ENCODE measurements around the gene ADRA1B. TPM values are rescaled to one million over a fixed set of nuclear protein-coding genes. Genes with fewer than 3 reads are reported as not detected.

The ADRA1B gene
- total RNA-seq, 1 donor from 2014 or later: 0.57 TPM

DNA sequence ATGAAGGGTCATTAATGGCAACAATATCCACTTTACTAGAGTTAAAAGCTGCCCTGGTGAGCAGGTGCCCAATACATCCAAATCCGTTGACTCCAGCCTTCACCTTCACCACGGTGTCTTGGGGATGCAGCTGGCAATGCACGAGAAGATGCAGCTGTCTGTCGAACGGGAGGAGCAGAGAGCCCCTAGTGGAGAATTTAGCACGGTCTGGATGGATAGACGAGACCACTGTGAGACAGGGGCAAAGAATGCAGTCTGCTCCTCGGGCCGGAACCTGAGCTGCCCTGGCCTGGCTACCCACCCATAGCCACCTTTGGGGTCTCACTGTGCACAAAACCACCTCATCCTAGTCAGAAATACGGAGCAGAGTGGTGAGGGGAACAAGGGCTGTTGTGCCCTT is 35.1 kb downstream of the ADRA1B start:
- Mint-ChIP-seq H3K27me3 (peaks cover 21% of the 10 kb centered on the region), H3K9me3 (ENCODE audit: low read depth) (no peaks in the 10 kb centered on the region), H3K4me3 (ENCODE audit: low read depth) (no peak overlapping the region), H3K27ac (no peak overlapping the region), H3K36me3 (ENCODE audit: insufficient read depth) (no peaks in the 10 kb centered on the region), H3K4me1 (ENCODE audit: low read depth) (peaks cover 2% of the 10 kb centered on the region)
- DNase-seq (ENCODE audit: low spot score, unreplicated experiment): no peak
- TF ChIP-seq, protein P1, sequence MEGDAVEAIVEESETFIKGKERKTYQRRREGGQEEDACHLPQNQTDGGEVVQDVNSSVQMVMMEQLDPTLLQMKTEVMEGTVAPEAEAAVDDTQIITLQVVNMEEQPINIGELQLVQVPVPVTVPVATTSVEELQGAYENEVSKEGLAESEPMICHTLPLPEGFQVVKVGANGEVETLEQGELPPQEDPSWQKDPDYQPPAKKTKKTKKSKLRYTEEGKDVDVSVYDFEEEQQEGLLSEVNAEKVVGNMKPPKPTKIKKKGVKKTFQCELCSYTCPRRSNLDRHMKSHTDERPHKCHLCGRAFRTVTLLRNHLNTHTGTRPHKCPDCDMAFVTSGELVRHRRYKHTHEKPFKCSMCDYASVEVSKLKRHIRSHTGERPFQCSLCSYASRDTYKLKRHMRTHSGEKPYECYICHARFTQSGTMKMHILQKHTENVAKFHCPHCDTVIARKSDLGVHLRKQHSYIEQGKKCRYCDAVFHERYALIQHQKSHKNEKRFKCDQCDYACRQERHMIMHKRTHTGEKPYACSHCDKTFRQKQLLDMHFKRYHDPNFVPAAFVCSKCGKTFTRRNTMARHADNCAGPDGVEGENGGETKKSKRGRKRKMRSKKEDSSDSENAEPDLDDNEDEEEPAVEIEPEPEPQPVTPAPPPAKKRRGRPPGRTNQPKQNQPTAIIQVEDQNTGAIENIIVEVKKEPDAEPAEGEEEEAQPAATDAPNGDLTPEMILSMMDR (IDR thresholded peaks at IDR 0.05; ENCODE audit: unreplicated experiment): peak; percentile 51

DNA sequence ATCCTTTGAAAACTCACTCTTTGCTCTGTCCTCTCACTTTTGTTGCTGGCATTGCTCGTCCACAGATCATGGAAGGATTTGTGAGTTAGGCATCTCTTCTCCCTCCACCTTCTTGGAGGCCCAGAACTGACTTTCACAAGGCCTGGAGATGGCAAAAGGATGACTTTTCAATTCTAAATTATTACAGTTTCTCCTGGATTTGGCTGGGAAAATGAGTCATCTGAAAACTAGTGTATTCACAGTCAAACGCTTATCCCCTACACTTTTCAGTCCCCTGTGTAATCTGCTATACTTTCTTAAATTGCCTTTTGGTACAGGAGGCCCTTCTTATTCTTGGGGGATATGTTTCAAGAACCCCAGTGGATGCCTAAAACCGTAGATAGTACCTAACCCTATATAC is 35.6 kb downstream of the ADRA1B start:
- H3K27ac Mint-ChIP-seq: no peak overlapping the region
- peaks cover 21% of the 10 kb centered on the region for H3K27me3 Mint-ChIP-seq
- no peaks in the 10 kb centered on the region for H3K36me3 Mint-ChIP-seq (ENCODE audit: insufficient read depth)
- no peak overlapping the region for H3K4me3 Mint-ChIP-seq (ENCODE audit: low read depth)
- H3K9me3 Mint-ChIP-seq (ENCODE audit: low read depth): no peaks in the 10 kb centered on the region
- TF ChIP-seq, protein P1 (IDR thresholded peaks at IDR 0.05; ENCODE audit: unreplicated experiment): no peak
- DNase-seq (ENCODE audit: low spot score, unreplicated experiment): no peak
- peaks cover 2% of the 10 kb centered on the region for H3K4me1 Mint-ChIP-seq (ENCODE audit: low read depth)

DNA sequence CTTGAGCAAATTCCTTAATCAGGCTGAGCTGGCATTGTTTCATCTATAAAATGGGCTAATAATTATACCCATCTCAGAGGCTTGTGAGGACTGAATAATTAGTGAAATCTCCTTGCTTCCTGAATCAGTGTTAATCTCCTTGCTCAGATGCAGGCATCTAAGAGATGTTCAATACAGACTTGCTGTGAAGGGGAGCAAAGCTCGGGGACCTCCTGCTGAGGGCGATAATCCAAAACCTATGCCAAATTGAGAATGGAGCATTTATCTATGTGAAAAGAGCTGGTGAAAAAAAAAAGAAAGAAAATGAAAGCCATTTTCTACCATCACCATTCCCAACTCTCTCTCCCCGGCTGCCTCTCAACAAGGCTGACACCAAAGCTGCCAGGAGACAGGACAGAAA is 37.3 kb downstream of the ADRA1B start:
- no peak overlapping the region for H3K4me3 Mint-ChIP-seq (ENCODE audit: low read depth)
- no peak overlapping the region for H3K27ac Mint-ChIP-seq
- H3K36me3 Mint-ChIP-seq (ENCODE audit: insufficient read depth): no peaks in the 10 kb centered on the region
- TF ChIP-seq, protein P1 (IDR thresholded peaks at IDR 0.05; ENCODE audit: unreplicated experiment): no peak
- no peak for DNase-seq (ENCODE audit: low spot score, unreplicated experiment)
- H3K9me3 Mint-ChIP-seq (ENCODE audit: low read depth): no peaks in the 10 kb centered on the region
- peaks cover 21% of the 10 kb centered on the region for H3K27me3 Mint-ChIP-seq
- H3K4me1 Mint-ChIP-seq (ENCODE audit: low read depth): no peaks in the 10 kb centered on the region

DNA sequence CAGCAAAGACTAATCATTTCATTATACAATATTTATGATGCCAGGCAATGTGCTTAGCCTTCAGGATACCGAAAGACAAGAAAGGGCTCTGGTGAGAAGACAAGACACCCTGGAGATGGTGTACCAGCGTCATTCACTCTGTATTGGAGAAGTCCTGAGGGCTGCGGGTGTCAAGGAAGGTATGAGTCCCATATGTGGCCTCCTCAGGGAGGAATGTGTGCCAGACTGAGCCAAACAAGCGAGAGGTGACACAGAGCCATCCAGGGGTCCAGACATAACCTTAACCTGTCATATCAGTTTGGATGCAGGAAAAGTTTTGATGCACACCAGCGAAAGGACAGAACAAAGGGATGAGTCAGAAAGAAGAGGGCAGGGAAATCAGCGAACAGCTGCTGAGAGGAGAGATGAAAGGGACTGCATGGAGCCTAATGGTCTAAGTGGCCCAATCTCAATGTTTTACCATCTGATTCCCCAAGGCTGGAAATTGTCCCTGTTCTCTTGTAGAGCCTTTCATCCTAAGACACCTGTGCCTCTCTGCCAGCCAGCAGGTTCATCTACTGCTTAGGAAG is 38.9 kb downstream of the ADRA1B start:
- Mint-ChIP-seq H3K36me3 (ENCODE audit: insufficient read depth) (no peaks in the 10 kb centered on the region), H3K4me1 (ENCODE audit: low read depth) (no peaks in the 10 kb centered on the region), H3K4me3 (ENCODE audit: low read depth) (no peak overlapping the region), H3K27ac (no peak overlapping the region), H3K9me3 (ENCODE audit: low read depth) (no peaks in the 10 kb centered on the region), H3K27me3 (peaks cover 16% of the 10 kb centered on the region)
- TF ChIP-seq, protein P1 (IDR thresholded peaks at IDR 0.05; ENCODE audit: unreplicated experiment): no peak
- no peak for DNase-seq (ENCODE audit: low spot score, unreplicated experiment)

DNA sequence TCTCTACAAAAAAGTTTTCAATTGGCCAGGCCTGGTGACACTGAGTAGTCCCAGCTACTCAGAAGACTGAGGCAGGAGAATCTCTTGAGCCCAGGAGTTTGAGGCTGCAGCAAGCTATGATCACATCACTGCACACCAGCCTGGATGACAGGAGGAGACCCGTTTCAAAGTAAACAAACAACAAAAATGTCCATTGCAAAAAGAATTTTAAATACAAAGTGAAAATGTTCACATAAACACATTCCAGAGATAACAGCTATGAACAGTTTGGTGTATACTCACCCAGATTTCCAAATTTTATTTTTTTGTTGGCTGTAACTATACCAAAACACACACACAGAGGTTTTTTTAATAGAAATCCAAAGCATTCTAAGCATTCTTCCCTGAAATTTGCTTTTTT is 39.8 kb downstream of the ADRA1B start:
- no peak for DNase-seq (ENCODE audit: low spot score, unreplicated experiment)
- Mint-ChIP-seq H3K4me1 (ENCODE audit: low read depth) (no peaks in the 10 kb centered on the region), H3K4me3 (ENCODE audit: low read depth) (no peak overlapping the region)

More for the DNA sequence above, 39.8 kb downstream of the ADRA1B start:
- TF ChIP-seq, protein P1 (IDR thresholded peaks at IDR 0.05; ENCODE audit: unreplicated experiment): no peak
- no peaks in the 10 kb centered on the region for H3K9me3 Mint-ChIP-seq (ENCODE audit: low read depth)
- peaks cover 16% of the 10 kb centered on the region for H3K27me3 Mint-ChIP-seq
- H3K27ac Mint-ChIP-seq: no peak overlapping the region
- no peaks in the 10 kb centered on the region for H3K36me3 Mint-ChIP-seq (ENCODE audit: insufficient read depth)

Data from progenitor cell of endocrine pancreas (in vitro differentiated cells).